CD14-positive monocyte (primary cell): ENCODE data around the gene ANKRD28. TPM values are rescaled to one million over a fixed set of nuclear protein-coding genes. Genes with fewer than 3 reads are reported as not detected.

Experiments
- DNase-seq, 3 donors: peaks; one replicate each; pipeline ENCODE4 v3.0.0-alpha.2; 2011 to 2022
- H2AFZ ChIP-seq: 2 replicates; pipeline ENCODE4 v1.6.0; 2012; ENCODE audit warnings: mild to moderate bottlenecking, low read depth, low read length, inconsistent platforms; ENCODE audit not compliant: insufficient read depth, poor library complexity, severe bottlenecking
- H3K27ac ChIP-seq, 2 donors: 1 replicate in 1 of 2; 2 replicates in 1 of 2; pipeline ENCODE4 v1.5.1; 2012 to 2013; ENCODE audit warnings: low read length in 2 of 2, control low read depth in 1 of 2, inconsistent platforms in 1 of 2, low read depth in 1 of 2, mild to moderate bottlenecking in 1 of 2
- H3K27me3 ChIP-seq, 2 donors: one replicate each; pipeline versions ENCODE4 v1.6.0 to v1.6.1; 2011 to 2013; ENCODE audit warnings: low read length in 2 of 2; ENCODE audit not compliant: control insufficient read depth in 2 of 2, insufficient read depth in 2 of 2
- H3K36me3 ChIP-seq, 2 donors: replicated peaks in 1 of 2; 1 replicate in 1 of 2; 2 replicates in 1 of 2; pipeline versions ENCODE4 v1.5.1 to v1.6.1; 2012 to 2013; ENCODE audit warnings: low read length in 2 of 2, control low read depth in 1 of 2, inconsistent platforms in 1 of 2, mild to moderate bottlenecking in 1 of 2; ENCODE audit not compliant: insufficient read depth in 2 of 2, control insufficient read depth in 1 of 2
- H3K4me1 ChIP-seq, 2 donors: 1 replicate in 1 of 2; 2 replicates in 1 of 2; pipeline versions ENCODE4 v1.5.1 to v1.6.1; 2012 to 2013; ENCODE audit warnings: low read length in 2 of 2, control low read depth in 1 of 2, inconsistent platforms in 1 of 2, mild to moderate bottlenecking in 1 of 2, moderate library complexity in 1 of 2; ENCODE audit not compliant: insufficient read depth in 2 of 2, control insufficient read depth in 1 of 2
- H3K4me2 ChIP-seq: replicated peaks from 2 replicates; pipeline ENCODE3; 2012; ENCODE audit warnings: low read length, moderate library complexity, mild to moderate bottlenecking; ENCODE audit not compliant: poor library complexity, severe bottlenecking; ENCODE audit errors: extremely low read depth
- H3K4me3 ChIP-seq, 3 experiments: fragments of 200-600 bp in 1 of 3; sonication (generic) in 1 of 3; replicated peaks in 1 of 3; 1 replicate in 2 of 3; 2 replicates in 1 of 3; pipeline ENCODE4 v1.5.1; 2011 to 2013; ENCODE audit warnings: low read length in 3 of 3, mild to moderate bottlenecking in 3 of 3, control low read depth in 2 of 3, low read depth in 2 of 3, inconsistent platforms in 1 of 3, moderate library complexity in 1 of 3
- H3K79me2 ChIP-seq: 2 replicates; pipeline ENCODE4 v1.6.0; 2012; ENCODE audit warnings: mild to moderate bottlenecking, control low read depth, inconsistent platforms, low read length, moderate library complexity; ENCODE audit not compliant: insufficient read depth
- H3K9ac ChIP-seq: 2 replicates; pipeline ENCODE4 v1.6.0; 2017; ENCODE audit warnings: low read length, mild to moderate bottlenecking; ENCODE audit not compliant: insufficient read depth, poor library complexity, severe bottlenecking
- H3K9me3 ChIP-seq, 2 donors: replicated peaks in 1 of 2; 1 replicate in 1 of 2; 2 replicates in 1 of 2; pipeline versions ENCODE4 v1.5.1 to v1.6.1; 2012 to 2013; ENCODE audit warnings: low read length in 2 of 2, control low read depth in 1 of 2; ENCODE audit not compliant: control insufficient read depth in 1 of 2, insufficient read depth in 1 of 2
- H4K20me1 ChIP-seq: 2 replicates; pipeline ENCODE4 v1.6.0; 2012; ENCODE audit warnings: mild to moderate bottlenecking, low read length, control low read depth, moderate library complexity; ENCODE audit not compliant: insufficient read depth
- H3K27ac Mint-ChIP-seq, 7 donors: one replicate each; pipeline ENCODE4 v1.8.0; 2020; ENCODE audit warnings: mild to moderate bottlenecking in 7 of 7, mixed read lengths in 7 of 7, moderate library complexity in 6 of 7, inconsistent platforms in 2 of 7
- H3K27me3 Mint-ChIP-seq, 3 donors: one replicate each; pipeline ENCODE4 v1.8.0; 2021 to 2022; ENCODE audit warnings: low read depth in 3 of 3, mild to moderate bottlenecking in 3 of 3, mixed read lengths in 3 of 3, moderate library complexity in 3 of 3, inconsistent platforms in 1 of 3
- H3K36me3 Mint-ChIP-seq, 2 donors: one replicate each; pipeline ENCODE4 v1.8.0; 2020; ENCODE audit warnings: mixed read lengths in 2 of 2, inconsistent platforms in 1 of 2, mild to moderate bottlenecking in 1 of 2
- H3K4me1 Mint-ChIP-seq: one replicate; pipeline ENCODE4 v1.8.0; 2020; ENCODE audit warnings: mild to moderate bottlenecking, mixed read lengths
- H3K4me3 Mint-ChIP-seq, 2 donors: one replicate each; pipeline ENCODE4 v1.8.0; 2020; ENCODE audit warnings: mild to moderate bottlenecking in 2 of 2, mixed read lengths in 2 of 2, moderate library complexity in 1 of 2
- H3K9me3 Mint-ChIP-seq, 7 donors: one replicate each; pipeline ENCODE4 v1.8.0; 2020 to 2022; ENCODE audit warnings: mixed read lengths in 7 of 7, mild to moderate bottlenecking in 6 of 7, moderate library complexity in 6 of 7, inconsistent platforms in 2 of 7
- CTCF ChIP-seq: fragments of 200-600 bp; IDR thresholded peaks from one replicate; pipeline ENCODE4 v1.8.0; 2022; ENCODE audit warnings: antibody characterized with exemption, mild to moderate bottlenecking
- WGBS: methylation state at CpG from one replicate; pipeline ENCODE4 v1.1.5; 2013; ENCODE audit warnings: missing lambda C conversion rate; ENCODE audit not compliant: insufficient coverage; 5-methylcytosine and 5-hydroxymethylcytosine counted together
- intact Hi-C, 2 donors: fragments of 100-400 bp; cut with micrococcal nuclease; formaldehyde crosslinking; loops; one replicate each; pipeline versions ENCODE4 v1.15.0 to v1.15.1; 2023
- polyA plus RNA-seq, 3 donors: library from polyadenylated mRNA; depleted of rRNA in 1 of 3; unstranded in 2 of 3; stranded (reverse) in 1 of 3; fragments of 300-500 nt in 2 of 3; fragments of >200 nt in 1 of 3; fragmentation: Illumina TruSeq in 2 of 3; gene quantifications; 1 replicate in 2 of 3; 2 replicates in 1 of 3; pipeline ENCODE4 v1.2.3, GENCODE V29; 2012 to 2021

Gene ANKRD28
- polyA plus RNA-seq, 3 donors, result 5.9 to 11.5 (median 7.9) TPM

GRCh38 chr3:15657016-15657415, 140.8 kb downstream of the ANKRD28 start:
- Mint-ChIP-seq H3K36me3 (peaks cover 2 to 11% of the 10 kb centered on the region in 2 donors), H3K27me3 (peaks cover 9 to 20% (median 11%) of the 10 kb centered on the region in 3 donors), H3K9me3 (peaks cover 14 to 40% (median 32%) of the 10 kb centered on the region in 7 donors), H3K27ac (no peak overlapping the region), H3K4me1 (no peaks in the 10 kb centered on the region), H3K4me3 (no peak overlapping the region)
- Histone ChIP-seq H3K4me2 (no peak overlapping the region), H3K9ac (no peak overlapping the region), H2AFZ (no peak overlapping the region), H3K4me1 (no peaks in the 10 kb centered on the region), H3K27me3 (no peaks in the 10 kb centered on the region), H3K79me2 (no peaks in the 10 kb centered on the region), H3K9me3 (peaks cover 27% of the 10 kb centered on the region in 2 donors), H3K27ac (no peak overlapping the region), H3K36me3 (no peaks in the 10 kb centered on the region), H4K20me1 (no peaks in the 10 kb centered on the region), H3K4me3 (no peak overlapping the region)
- DNase-seq, result no peak
- intact Hi-C loops, result no loop called here
- no peak for TF ChIP-seq CTCF

- Mint-ChIP-seq H3K9me3 (peaks cover 14 to 40% (median 32%) of the 10 kb centered on the region in 7 donors), H3K27ac (no peak overlapping the region)
Observed at GRCh38 chr3:15656342-15656741, 141.4 kb downstream of the ANKRD28 start.

More at GRCh38 chr3:15656342-15656741, 141.4 kb downstream of the ANKRD28 start:
- peak overlapping the region in 1 of 3 experiments; percentile 16 for H3K4me3 ChIP-seq
- no peak overlapping the region for H3K9ac ChIP-seq
- no peaks in the 10 kb centered on the region for H3K36me3 ChIP-seq
- intact Hi-C loops, result no loop called here
- 100% methylated on average over 2 of the region's 5 CpGs for WGBS
- H4K20me1 ChIP-seq, result no peaks in the 10 kb centered on the region
- H3K9me3 ChIP-seq, result peaks cover 27% of the 10 kb centered on the region in 2 donors
- Mint-ChIP-seq H3K4me3 (no peak overlapping the region), H3K36me3 (peaks cover 2 to 11% of the 10 kb centered on the region in 2 donors), H3K27me3 (peaks cover 12 to 26% (median 16%) of the 10 kb centered on the region in 3 donors), H3K4me1 (no peaks in the 10 kb centered on the region)
- no peaks in the 10 kb centered on the region for H3K27me3 ChIP-seq
- H3K4me2 ChIP-seq, result no peak overlapping the region
- TF ChIP-seq CTCF, result no peak
- H3K79me2 ChIP-seq, result no peaks in the 10 kb centered on the region
- DNase-seq, result no peak
- no peak overlapping the region for H3K27ac ChIP-seq
- H3K4me1 ChIP-seq, result no peaks in the 10 kb centered on the region
- no peak overlapping the region for H2AFZ ChIP-seq
